ENCODE measurements around the gene R3HDML.

DNA sequence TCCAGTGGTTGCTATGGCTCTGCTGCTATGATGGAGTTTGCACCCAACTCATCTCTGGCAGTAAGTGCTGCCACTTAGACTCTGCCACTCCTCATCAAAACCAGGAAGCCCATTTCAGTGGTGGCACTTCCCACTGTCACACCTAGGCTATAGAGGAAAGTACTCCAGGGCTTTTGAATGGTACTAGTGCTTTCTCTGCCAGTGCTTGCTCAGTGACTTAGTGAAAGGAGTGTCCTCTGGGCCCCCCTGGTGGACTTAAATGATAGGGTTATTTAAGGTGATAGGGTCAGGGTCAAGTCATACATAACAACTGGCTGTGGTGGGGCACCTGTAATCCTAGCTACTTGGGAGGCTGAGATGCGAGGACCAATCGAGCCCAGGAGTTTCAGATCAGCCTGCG, 48.6 kb upstream of the R3HDML start:
- TF ChIP-seq CTCF (IDR thresholded peaks at IDR 0.05) (no peak), EZH2phosphoT487 (IDR thresholded peaks at IDR 0.05) (no peak), EZH2 (IDR thresholded peaks at IDR 0.05) (no peak)

Measured in neural progenitor cell (in vitro differentiated cells).